C1 segment of cervical spinal cord (tissue), 14 donors: ENCODE data around the gene ANKS1B.
"Not testable (repeated sequence)": the region's sequence is repeated elsewhere in the genome, so short reads cannot be mapped to it uniquely, and the experiment has no call there.

Experiments
- DNase-seq, 14 donors: peaks; one replicate each; lab custom pipeline; 2025; lab: John Stamatoyannopoulos, UW

Gene ANKS1B

DNA sequence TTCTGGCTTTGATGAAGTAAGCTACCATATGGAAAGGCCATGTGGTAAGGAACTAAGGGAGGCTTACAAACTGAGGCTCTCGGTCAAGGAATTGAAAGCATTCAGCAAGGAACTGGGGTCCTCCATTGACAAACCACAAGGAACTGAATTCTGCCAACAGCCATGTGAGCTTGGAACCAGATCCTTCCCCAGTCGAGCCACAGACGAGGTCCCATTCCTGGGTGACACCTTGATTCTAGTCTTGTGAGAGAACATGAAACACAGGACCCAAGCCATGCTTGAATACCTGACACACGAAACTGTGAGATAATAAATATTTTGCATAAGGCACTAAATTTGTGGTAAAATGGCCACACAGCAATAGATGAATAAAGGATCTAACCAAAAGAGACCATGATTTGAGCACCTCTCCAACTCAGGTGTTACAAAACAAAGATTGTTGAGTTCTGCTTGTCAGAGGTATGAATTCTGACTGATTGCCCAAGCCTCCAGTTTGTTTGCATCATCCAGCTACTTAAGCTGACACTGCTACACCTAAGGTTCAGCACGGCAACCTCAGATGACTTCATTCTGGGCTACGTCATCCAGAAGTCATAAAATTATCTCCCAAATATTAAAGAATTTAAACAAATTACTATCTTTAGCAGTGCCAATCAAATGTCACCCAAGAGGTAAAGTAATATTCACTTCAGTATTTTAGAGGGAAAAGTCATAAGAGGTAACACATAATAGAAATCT lies 277.8 kb downstream of the ANKS1B start:
- no peak for DNase-seq

DNA sequence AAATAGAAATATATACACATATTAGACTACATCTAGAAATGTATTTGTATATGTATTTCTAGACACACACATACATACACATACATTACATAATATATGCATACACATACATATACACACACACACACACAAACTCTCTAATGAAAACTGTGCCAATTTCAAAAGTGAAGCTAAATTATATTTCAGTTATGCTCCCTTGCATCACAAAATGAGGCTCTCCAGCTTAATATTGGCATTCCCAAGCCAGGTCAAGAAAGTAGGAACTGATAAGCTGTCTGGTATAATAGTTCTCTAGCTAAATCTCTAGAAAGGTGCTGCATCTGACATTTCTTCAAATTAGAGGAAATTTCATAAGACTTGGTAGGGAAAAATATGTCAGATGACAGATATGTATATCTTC lies 280.3 kb downstream of the ANKS1B start:
- no peak for DNase-seq

DNA sequence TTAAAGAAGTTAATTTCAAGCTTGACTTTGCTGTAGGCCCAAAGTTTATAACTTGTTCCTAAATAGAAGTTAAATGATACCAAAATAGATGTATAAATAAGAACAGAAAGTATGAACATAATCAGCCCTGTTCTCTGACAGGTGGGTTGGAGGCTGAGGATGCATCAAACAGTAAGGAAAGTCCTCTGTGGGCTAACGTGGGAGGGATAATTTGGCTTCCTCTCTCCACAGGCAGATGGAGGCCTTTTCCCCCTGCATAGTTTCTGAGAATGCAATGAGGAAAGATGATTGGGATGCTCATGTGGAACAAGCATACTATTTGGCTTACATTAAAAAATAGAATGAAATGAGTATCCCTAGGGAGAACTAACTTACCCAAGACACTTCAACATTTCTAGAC lies 280.7 kb downstream of the ANKS1B start:
- DNase-seq: no peak

GRCh38 chr12:99700032-99700431 lies 284.7 kb downstream of the ANKS1B start:
- DNase-seq: no peak

- no peak for DNase-seq
Observed at GRCh38 chr12:99695050-99695449, 289.7 kb downstream of the ANKS1B start.

DNA sequence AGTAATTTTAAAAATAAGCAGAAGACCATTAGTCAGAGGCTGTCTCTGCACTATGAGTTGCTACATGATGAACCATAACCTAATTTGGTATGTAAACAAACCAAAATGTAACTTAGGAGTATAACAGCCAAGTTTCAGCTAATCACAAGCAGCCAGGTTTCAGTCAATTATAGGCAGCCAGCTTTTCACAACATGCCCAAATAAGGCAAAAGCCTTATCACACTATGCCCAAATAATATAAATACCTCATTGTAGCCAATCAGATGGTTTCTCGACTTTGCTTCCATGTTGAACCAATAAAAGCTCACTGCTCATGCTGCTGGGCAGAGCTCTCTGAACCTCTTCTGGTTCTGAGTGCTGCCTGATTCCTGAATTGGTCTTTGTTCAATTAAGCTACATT lies 298.6 kb downstream of the ANKS1B start:
- DNase-seq: no peak

- no peak for DNase-seq
Observed at GRCh38 chr12:99680276-99680675, 304.5 kb downstream of the ANKS1B start.

DNA sequence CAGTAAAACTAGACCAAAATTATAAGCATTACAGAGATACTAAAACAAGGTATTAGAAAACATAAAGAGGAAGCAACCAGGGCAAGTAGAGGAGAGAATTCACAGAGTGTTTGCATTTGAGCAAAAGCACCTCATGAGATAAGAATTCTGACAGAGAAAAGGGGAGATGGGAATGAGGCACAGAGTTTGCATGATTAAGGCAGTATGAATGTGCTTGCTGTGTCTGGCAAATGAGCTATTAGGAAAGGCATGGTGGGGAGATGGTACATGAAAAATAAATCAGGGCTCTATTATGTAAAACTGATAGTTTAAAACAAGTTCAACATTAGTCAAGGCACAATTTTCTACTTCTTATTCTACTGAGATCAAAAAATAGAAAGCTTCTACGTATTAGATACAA lies 314.1 kb downstream of the ANKS1B start:
- no peak for DNase-seq

- DNase-seq: peak in 1 of 14 donors; percentile 24
Observed at GRCh38 chr12:99658671-99659349, 325.9 kb downstream of the ANKS1B start.

DNA sequence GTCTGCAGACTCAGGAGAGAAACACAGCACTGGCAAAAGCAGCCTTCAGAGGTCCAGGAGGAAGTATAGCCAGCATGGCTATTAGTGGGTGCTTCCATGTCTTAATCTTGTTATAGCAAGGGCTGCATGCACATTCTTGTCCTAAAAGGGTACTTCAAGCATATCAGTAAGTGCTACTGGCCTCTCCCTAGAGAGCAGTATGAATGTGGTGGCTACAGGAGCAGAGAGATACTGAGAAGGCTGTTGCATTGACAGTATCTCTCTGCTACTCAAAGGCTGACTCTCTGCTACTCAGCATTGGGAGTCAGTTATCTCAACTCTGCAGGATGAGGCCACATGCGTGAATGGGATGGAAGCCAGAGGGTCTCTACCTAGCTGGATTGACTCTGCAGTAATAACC lies 335.2 kb downstream of the ANKS1B start:
- DNase-seq: no peak

DNA sequence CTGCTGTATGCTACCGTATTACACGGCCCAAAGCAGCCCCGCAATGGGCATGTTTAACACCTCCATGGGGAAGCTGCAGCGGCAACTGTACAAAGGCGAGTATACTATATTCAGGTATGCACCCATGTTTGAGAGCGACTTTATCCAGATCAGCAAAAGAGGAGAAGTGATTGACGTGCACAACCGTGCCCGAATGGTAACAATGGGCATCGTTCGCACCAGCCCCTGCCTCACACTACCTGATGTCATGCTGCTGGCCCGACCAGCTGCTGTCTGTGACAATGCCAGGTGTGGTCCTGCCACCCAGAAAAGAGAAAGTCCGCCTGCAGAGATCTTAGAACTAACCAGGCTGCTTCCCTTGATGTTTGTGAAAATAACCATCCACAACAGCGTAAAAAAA lies 336.6 kb downstream of the ANKS1B start:
- no peak for DNase-seq

DNA sequence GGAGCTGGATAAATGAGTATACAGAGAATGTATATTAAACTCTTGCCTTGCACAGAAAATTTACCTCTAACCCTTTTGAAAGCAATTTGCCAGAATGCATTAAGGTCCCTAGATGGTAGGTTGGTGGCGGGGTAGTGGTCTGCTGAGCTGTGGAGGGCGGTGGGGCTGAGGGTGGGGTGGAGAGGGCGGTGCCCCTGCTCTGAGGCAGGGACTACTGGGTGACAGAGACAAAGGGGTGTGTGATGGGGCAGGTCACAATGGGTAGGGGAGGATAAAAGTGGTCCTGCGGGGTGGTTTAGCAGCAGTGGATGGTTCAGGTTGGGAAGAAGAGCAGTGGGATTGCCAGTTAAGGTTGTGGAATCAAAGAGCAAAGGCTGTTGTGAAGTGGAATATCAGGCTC lies 337.3 kb downstream of the ANKS1B start, which contains the start of gene GARIN6:
GARIN6 (plus strand) TSS at position 301 of the 400 bp plus-strand sequence. CDS start 422 bp downstream, outside the sequence.
- no peak for DNase-seq

GRCh38 chr12:99644629-99645028 lies 340.1 kb downstream of the ANKS1B start:
- no peak for DNase-seq

- DNase-seq: no peak
Observed at GRCh38 chr12:99627459-99627858, 357.3 kb downstream of the ANKS1B start.

- DNase-seq: not testable (repeated sequence)
Observed at GRCh38 chr12:99624591-99624990, 360.1 kb downstream of the ANKS1B start.

DNA sequence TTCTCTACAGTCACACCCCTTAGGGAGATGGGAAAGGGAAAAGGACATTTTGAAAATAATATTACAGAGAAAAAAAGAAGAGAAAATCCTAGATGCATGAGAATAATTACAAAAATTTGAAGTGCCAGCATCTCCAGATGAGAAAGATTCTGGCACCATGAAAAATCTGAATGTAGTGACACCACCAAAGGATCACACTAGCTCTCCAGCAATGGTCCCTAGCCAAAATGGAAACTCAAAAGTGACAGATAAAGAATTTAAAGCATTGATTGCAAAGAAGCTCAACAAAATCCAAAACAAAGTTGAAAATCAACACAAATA lies 364.6 kb downstream of the ANKS1B start:
- DNase-seq: no peak

GRCh38 chr12:99619389-99620158 lies 365.2 kb downstream of the ANKS1B start:
- no peak for DNase-seq

DNA sequence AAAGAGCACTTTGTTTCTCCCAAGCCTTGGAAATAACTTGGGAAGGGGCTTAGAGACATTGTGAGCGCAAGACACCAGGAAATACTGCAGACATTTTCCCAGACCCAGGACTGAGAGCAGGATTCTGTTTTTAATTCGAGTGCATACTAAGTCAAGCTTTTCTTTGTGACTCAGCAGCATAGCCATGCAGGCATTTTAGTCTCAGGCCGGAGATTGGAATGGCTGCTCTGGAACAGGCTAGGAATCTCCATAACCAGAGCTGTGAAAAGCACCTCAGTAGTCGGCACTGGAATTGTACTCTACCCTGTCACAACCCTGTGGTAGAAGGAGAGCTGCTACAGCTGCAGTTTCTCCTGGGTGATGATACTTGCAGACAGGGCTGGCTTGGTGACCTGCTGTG lies 366.1 kb downstream of the ANKS1B start:
- no peak for DNase-seq

- no peak for DNase-seq
Observed at GRCh38 chr12:99611599-99611998, 373.1 kb downstream of the ANKS1B start.

DNA sequence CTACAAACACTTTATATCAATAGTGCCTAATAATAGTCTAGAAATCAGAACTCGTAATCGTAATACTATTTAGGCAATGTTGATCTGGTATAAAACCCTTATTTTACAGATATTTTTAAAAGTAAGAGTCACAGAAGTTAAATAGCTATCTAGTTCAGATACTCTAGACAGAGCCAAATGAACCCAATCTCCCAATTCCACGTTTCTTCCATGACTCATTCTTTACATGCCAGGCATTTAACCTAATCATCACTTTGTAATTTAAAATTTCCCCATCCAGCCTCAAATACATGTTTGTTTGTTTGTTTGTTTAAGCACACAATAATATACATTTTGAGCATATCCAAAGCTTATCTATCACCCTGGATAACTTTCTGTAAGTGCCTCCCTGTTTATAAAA lies 373.6 kb downstream of the ANKS1B start:
- no peak for DNase-seq

- no peak for DNase-seq
Observed at GRCh38 chr12:99609455-99610181, 375.1 kb downstream of the ANKS1B start.

GRCh38 chr12:99600388-99600787 lies 384.3 kb downstream of the ANKS1B start:
- peak in 1 of 14 donors; percentile 19 for DNase-seq
